ENCODE results near the gene MFSD8. TPM values are rescaled to one million over a fixed set of nuclear protein-coding genes. Genes with fewer than 3 reads are reported as not detected.
"Not testable (repeated sequence)": the region's sequence is repeated elsewhere in the genome, so short reads cannot be mapped to it uniquely, and the experiment has no call there.

Gene MFSD8
- total RNA-seq, 2 donors from 2014 or later = 19.9 to 22.0 TPM

DNA sequence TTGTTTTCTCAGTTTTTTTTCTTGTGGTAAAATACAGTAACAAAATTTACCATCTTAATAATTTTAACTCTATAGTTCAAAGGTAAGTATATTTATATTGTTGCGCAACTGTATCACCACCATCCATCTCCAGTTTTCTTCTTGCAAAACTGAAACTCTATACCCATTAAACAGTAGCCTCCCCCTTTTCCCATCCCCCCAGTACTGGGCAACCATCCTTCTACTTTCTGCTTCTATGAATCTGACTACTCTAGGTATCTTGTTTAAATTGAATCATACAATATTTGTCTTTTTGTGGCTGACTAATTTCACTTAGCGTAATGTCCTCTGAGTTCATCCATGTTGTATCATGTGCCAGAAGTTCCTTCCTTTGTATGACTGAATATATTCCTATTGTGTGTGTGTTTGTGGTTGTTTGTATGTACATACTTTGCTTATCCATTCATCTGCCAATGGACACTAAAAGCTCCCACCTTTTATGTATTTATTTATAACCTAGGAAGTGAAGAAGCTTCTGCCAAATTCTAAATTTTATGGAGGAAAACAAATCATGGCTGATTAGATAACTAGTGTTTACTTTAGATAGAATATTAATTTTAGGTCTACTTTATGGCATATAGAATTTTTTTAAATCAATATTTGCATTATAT, 10.3 kb upstream of the MFSD8 start:
- H3K9ac ChIP-seq (ENCODE audit: low read depth in 2 of 2, low read length in 2 of 2) = no peak overlapping the region
- H3K27ac ChIP-seq = no peak overlapping the region
- H3K4me3 ChIP-seq = no peak overlapping the region
- H3K4me1 ChIP-seq = no peaks in the 10 kb centered on the region
- no peak for DNase-seq
- intact Hi-C loops (cut with DNase I) = no loop called here
- no peaks in the 10 kb centered on the region for H3K36me3 ChIP-seq
- H3K9me3 ChIP-seq = no peaks in the 10 kb centered on the region
- H3K27me3 ChIP-seq = no peaks in the 10 kb centered on the region
- no peak for TF ChIP-seq CTCF (IDR thresholded peaks at IDR 0.05)

DNA sequence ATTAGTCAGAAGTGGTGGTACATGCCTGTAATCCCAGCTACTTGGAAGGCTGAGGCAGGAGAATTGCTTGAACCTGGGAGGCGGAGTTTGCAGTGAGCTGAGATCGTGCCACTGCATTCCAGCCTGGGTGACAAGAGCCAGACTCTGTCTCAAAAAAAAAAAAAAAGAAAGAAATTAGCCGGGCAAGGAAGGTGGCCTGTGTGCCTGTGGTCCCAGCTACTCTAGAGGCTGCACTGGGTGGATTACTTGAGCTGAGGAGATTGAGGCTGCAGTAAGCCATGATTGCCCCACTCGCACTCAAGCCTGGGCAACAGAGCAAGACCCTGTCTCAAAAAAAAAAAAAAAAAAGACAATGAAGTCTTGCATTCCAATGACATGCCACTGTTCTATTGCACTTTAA, 6.0 kb upstream of the MFSD8 start:
- not testable (repeated sequence) for H3K4me3 ChIP-seq; DNase-seq; H3K27ac ChIP-seq; H3K9me3 ChIP-seq; H3K27me3 ChIP-seq; H3K9ac ChIP-seq (ENCODE audit: low read depth in 2 of 2, low read length in 2 of 2); H3K36me3 ChIP-seq; H3K4me1 ChIP-seq
- intact Hi-C loops (cut with DNase I) = loop anchor here (5.0 kb wide), 1 partner anchor 91 kb away; the partner anchor contains the start of gene LARP1B

GRCh38 chr4:127968586-127968985, 3.6 kb upstream of the MFSD8 start:
- intact Hi-C loops (cut with DNase I) = loop anchor here (10.0 kb wide), 1 partner anchor 84 kb away; the partner anchor contains the start of gene PLK4
- H3K27ac ChIP-seq = no peak overlapping the region
- no peak overlapping the region for H3K9ac ChIP-seq (ENCODE audit: low read depth in 2 of 2, low read length in 2 of 2)
- no peak for DNase-seq
- TF ChIP-seq CTCF (IDR thresholded peaks at IDR 0.05) = no peak
- no peaks in the 10 kb centered on the region for H3K4me1 ChIP-seq
- no peaks in the 10 kb centered on the region for H3K27me3 ChIP-seq
- no peak overlapping the region for H3K4me3 ChIP-seq
- H3K9me3 ChIP-seq = no peaks in the 10 kb centered on the region
- no peaks in the 10 kb centered on the region for H3K36me3 ChIP-seq

- DNase-seq = no peak
- Histone ChIP-seq H3K9ac (ENCODE audit: low read depth in 2 of 2, low read length in 2 of 2) (no peak overlapping the region), H3K27ac (no peak overlapping the region), H3K4me3 (no peak overlapping the region), H3K36me3 (no peaks in the 10 kb centered on the region), H3K27me3 (no peaks in the 10 kb centered on the region), H3K4me1 (no peaks in the 10 kb centered on the region), H3K9me3 (no peaks in the 10 kb centered on the region)
- no peak for TF ChIP-seq CTCF (IDR thresholded peaks at IDR 0.05)
- intact Hi-C loops (cut with DNase I) = loop anchor here (10.0 kb wide), 1 partner anchor 82 kb away; the partner anchor contains the start of gene PLK4
Measured at GRCh38 chr4:127967141-127967775, 2.3 kb upstream of the MFSD8 start.

DNA sequence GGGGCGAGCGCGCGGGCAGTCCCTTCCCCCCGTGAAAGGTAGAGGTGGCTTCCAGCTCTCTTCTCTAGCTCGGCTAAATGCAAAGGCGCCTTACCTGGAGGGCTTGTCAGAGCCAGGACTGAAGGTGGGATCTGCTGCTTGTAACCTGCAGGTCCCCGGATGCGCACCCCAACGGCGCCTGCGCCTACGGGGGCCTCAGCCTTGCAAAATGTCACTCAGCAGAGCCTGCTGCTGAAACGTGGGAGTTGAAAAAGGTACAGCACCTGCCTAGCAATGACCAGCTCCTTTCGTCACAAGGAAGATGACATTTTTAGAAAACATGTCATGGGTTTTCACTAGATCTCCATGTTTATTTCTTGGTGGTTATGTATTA, 816 bp upstream of the MFSD8 start:
- Histone ChIP-seq H3K27ac (peak overlapping the region; percentile 99), H3K27me3 (no peaks in the 10 kb centered on the region), H3K4me1 (no peaks in the 10 kb centered on the region), H3K36me3 (no peaks in the 10 kb centered on the region), H3K9me3 (no peaks in the 10 kb centered on the region), H3K9ac (ENCODE audit: low read depth in 2 of 2, low read length in 2 of 2) (peak overlapping the region; percentile 96 to 98), H3K4me3 (peak overlapping the region; percentile 96)
- DNase-seq = peak; percentile 65
- intact Hi-C loops (cut with DNase I) = loop anchor here (10.0 kb wide), 1 partner anchor 81 kb away; the partner anchor contains the start of gene PLK4
- no peak for TF ChIP-seq CTCF (IDR thresholded peaks at IDR 0.05)

GRCh38 chr4:127964426-127965061, 429 bp downstream of the MFSD8 start:
- Histone ChIP-seq H3K9ac (ENCODE audit: low read depth in 2 of 2, low read length in 2 of 2) (peak overlapping the region; percentile 98), H3K27ac (peak overlapping the region; percentile 99), H3K4me3 (peak overlapping the region; percentile 96)
- intact Hi-C loops (cut with DNase I) = loop anchor here (10.0 kb wide), 1 partner anchor 80 kb away; the partner anchor contains the start of gene PLK4
- not testable (repeated sequence) for H3K9me3 ChIP-seq, H3K27me3 ChIP-seq, H3K4me1 ChIP-seq, H3K36me3 ChIP-seq, DNase-seq

- not testable (repeated sequence) for H3K36me3 ChIP-seq; DNase-seq; H3K4me1 ChIP-seq; H3K27me3 ChIP-seq; H3K9ac ChIP-seq (ENCODE audit: low read depth in 2 of 2, low read length in 2 of 2); H3K9me3 ChIP-seq
- Histone ChIP-seq H3K4me3 (peak overlapping the region; percentile 96), H3K27ac (peak overlapping the region; percentile 99)
- intact Hi-C loops (cut with DNase I) = loop anchor here (10.0 kb wide), 1 partner anchor 79 kb away; the partner anchor contains the start of gene PLK4
Measured at GRCh38 chr4:127963633-127964398, 1.2 kb downstream of the MFSD8 start.
